SK-N-SH (cell line): ENCODE measurements around the gene PCNX1. TPM values are rescaled to one million over a fixed set of nuclear protein-coding genes. Genes with fewer than 3 reads are reported as not detected.

ENCODE experiments used
- CTCF ChIA-PET: fragments of 300-600, 350-600 bp; formaldehyde crosslinking; extraction: SDS; loops from one replicate; lab custom pipeline; 2021; lab: Yijun Ruan, JAX
- POLR2A ChIA-PET: fragments of 350-600 bp; sonication (Branson Sonifier 250); formaldehyde crosslinking; extraction: SDS; loops from one replicate; lab custom pipeline; 2020; ENCODE audit warnings: antibody characterized with exemption, inconsistent platforms; lab: Yijun Ruan, JAX
- DNase-seq: peaks from one replicate; pipeline ENCODE4 v3.0.0; 2012
- H2AFZ ChIP-seq: fragments of 200-600 bp; sonication (generic); 2 replicates; pipeline ENCODE4 v1.8.1; 2016; ENCODE audit warnings: antibody characterized with exemption, mild to moderate bottlenecking, low read depth
- H3F3A ChIP-seq: fragments of 200-600 bp; sonication (generic); replicated peaks from 2 replicates; pipeline ENCODE3; 2016; ENCODE audit warnings: antibody characterized with exemption, mild to moderate bottlenecking; ENCODE audit not compliant: insufficient read depth
- H3K27ac ChIP-seq, 2 experiments: fragments of 200-500 bp in 1 of 2; fragments of 200-600 bp in 1 of 2; sonication (Bioruptor generic) in 1 of 2; sonication (generic), shearing (Covaris generic) in 1 of 2; 2 replicates each; pipeline versions ENCODE4 v1.5.1 to v1.6.1; 2014 to 2016; ENCODE audit warnings: low read depth in 2 of 2, inconsistent platforms in 1 of 2, low read length in 1 of 2, mild to moderate bottlenecking in 1 of 2, mixed read lengths in 1 of 2
- H3K27me3 ChIP-seq: fragments of 200-600 bp; sonication (generic), shearing (Covaris generic); 2 replicates; pipeline ENCODE4 v1.6.1; 2016; ENCODE audit warnings: mixed run types; ENCODE audit not compliant: insufficient read depth
- H3K36me3 ChIP-seq, 2 experiments: fragments of 200-500 bp in 1 of 2; fragments of 200-600 bp in 1 of 2; sonication (Bioruptor generic) in 1 of 2; sonication (generic) in 1 of 2; replicated peaks in 1 of 2; 2 replicates each; pipeline versions ENCODE3 to v1.5.1; 2014 to 2016; ENCODE audit warnings: low read length in 1 of 2, mild to moderate bottlenecking in 1 of 2; ENCODE audit not compliant: insufficient read depth in 2 of 2, control insufficient read depth in 1 of 2
- H3K4me1 ChIP-seq, 2 experiments: fragments of 200-500 bp in 1 of 2; fragments of 200-600 bp in 1 of 2; sonication (Bioruptor generic) in 1 of 2; sonication (generic), shearing (Covaris generic) in 1 of 2; 2 replicates each; pipeline versions ENCODE4 v1.5.1 to v1.6.1; 2014 to 2016; ENCODE audit warnings: low read depth in 1 of 2, low read length in 1 of 2, mixed run types in 1 of 2; ENCODE audit not compliant: insufficient read depth in 2 of 2, control insufficient read depth in 1 of 2
- H3K4me2 ChIP-seq: fragments of 200-600 bp; sonication (generic), shearing (Covaris generic); 2 replicates; pipeline ENCODE4 v1.6.1; 2017; ENCODE audit warnings: mixed run types
- H3K4me3 ChIP-seq, 2 experiments: fragments of 200-500 bp in 1 of 2; fragments of 200-600 bp in 1 of 2; sonication (Bioruptor generic) in 1 of 2; sonication (generic), shearing (Covaris generic) in 1 of 2; 2 replicates each; pipeline versions ENCODE4 v1.5.1 to v1.8.1; 2014 to 2016; ENCODE audit warnings: low read depth in 2 of 2, inconsistent platforms in 1 of 2, low read length in 1 of 2, mild to moderate bottlenecking in 1 of 2, mixed read lengths in 1 of 2, moderate library complexity in 1 of 2
- H3K79me2 ChIP-seq: fragments of 200-600 bp; sonication (generic); 2 replicates; pipeline ENCODE4 v1.8.1; 2017; ENCODE audit warnings: mild to moderate bottlenecking; ENCODE audit not compliant: insufficient read depth
- H3K9ac ChIP-seq: fragments of 200-600 bp; sonication (generic); 2 replicates; pipeline ENCODE4 v1.6.1; 2017; ENCODE audit warnings: mixed run types
- H3K9me2 ChIP-seq: fragments of 200-600 bp; sonication (generic); 2 replicates; pipeline ENCODE4 v1.6.1; 2017; ENCODE audit warnings: mixed run types
- H3K9me3 ChIP-seq: fragments of 200-600 bp; sonication (generic); 2 replicates; pipeline ENCODE4 v1.6.1; 2017; ENCODE audit warnings: mixed run types, mild to moderate bottlenecking, moderate library complexity
- H4K20me1 ChIP-seq: fragments of 200-600 bp; sonication (generic); 2 replicates; pipeline ENCODE4 v1.6.1; 2017; ENCODE audit warnings: mild to moderate bottlenecking, mixed run types; ENCODE audit not compliant: insufficient read depth
- CHD2 ChIP-seq: fragments of 150-350 bp; IDR thresholded peaks from 2 replicates; pipeline ENCODE4 v1.6.1; 2018; ENCODE audit warnings: low read length; ENCODE audit not compliant: partially characterized antibody
- ELF1 ChIP-seq: IDR thresholded peaks from 2 replicates; pipeline ENCODE4 v1.4.0; 2012
- FOSL2 ChIP-seq: IDR thresholded peaks from 2 replicates; pipeline ENCODE4 v1.4.0; 2012; ENCODE audit warnings: low read depth, mild to moderate bottlenecking, moderate library complexity, borderline replicate concordance
- GATA2 ChIP-seq: sonication (generic); formaldehyde crosslinking; IDR thresholded peaks from 2 replicates; pipeline ENCODE4 v1.5.0; 2020; ENCODE audit warnings: mild to moderate bottlenecking, missing genetic modification reagents
- IRF3 ChIP-seq: fragments of 150-350 bp; IDR thresholded peaks from 2 replicates; pipeline ENCODE4 v1.6.1; 2016; ENCODE audit warnings: mild to moderate bottlenecking, low read depth, low read length
- MAX ChIP-seq: IDR thresholded peaks from 2 replicates; pipeline ENCODE4 v1.4.0; 2012; ENCODE audit warnings: low read depth
- POLR2AphosphoS5 ChIP-seq: IDR thresholded peaks from 2 replicates; pipeline ENCODE4 v1.6.1; 2012; ENCODE audit warnings: low read depth, low read length
- RAD21 ChIP-seq: IDR thresholded peaks from 2 replicates; pipeline ENCODE4 v1.6.1; 2012; ENCODE audit warnings: mild to moderate bottlenecking, low read length
- RCOR1 ChIP-seq: fragments of 150-350 bp; IDR thresholded peaks from 2 replicates; pipeline ENCODE4 v1.6.1; 2017; ENCODE audit warnings: antibody characterized with exemption, low read length
- RXRA ChIP-seq: IDR thresholded peaks from 2 replicates; pipeline ENCODE4 v1.4.0; 2012; ENCODE audit warnings: low read depth, mild to moderate bottlenecking, borderline replicate concordance
- SMC3 ChIP-seq: IDR thresholded peaks from 2 replicates; pipeline ENCODE4 v1.6.1; 2012; ENCODE audit warnings: low read depth, low read length, improper control_type of control experiment
- TCF12 ChIP-seq: IDR thresholded peaks from 2 replicates; pipeline ENCODE4 v1.4.0; 2012
- USF1 ChIP-seq: IDR thresholded peaks from 2 replicates; pipeline ENCODE4 v1.4.0; 2012; ENCODE audit warnings: low read depth, borderline replicate concordance
- WGBS: methylation state at CpG from one replicate; pipeline ENCODE4 v1.1.6; 2017; ENCODE audit warnings: low lambda C conversion rate; 5-methylcytosine and 5-hydroxymethylcytosine counted together
- polyA plus RNA-seq, 3 experiments: library from polyadenylated mRNA; depleted of rRNA; stranded (reverse); fragments of >200 nt; gene quantifications; 2 replicates each; pipeline ENCODE4 v1.2.3, GENCODE V29; 2012
- TF ChIP-seq, protein P1 (sequence below): fragments of 200-600 bp; sonication (generic); IDR thresholded peaks from 2 replicates; pipeline ENCODE4 v1.6.1; 2017; ENCODE audit warnings: antibody characterized with exemption, mild to moderate bottlenecking, moderate library complexity
- TF ChIP-seq, protein P2 (sequence below): IDR thresholded peaks from 2 replicates; pipeline ENCODE4; 2012

The PCNX1 gene
- polyA plus RNA-seq, 1 of the 3 experiments (the other 2 are of a cell fraction), result 9.4 TPM

DNA sequence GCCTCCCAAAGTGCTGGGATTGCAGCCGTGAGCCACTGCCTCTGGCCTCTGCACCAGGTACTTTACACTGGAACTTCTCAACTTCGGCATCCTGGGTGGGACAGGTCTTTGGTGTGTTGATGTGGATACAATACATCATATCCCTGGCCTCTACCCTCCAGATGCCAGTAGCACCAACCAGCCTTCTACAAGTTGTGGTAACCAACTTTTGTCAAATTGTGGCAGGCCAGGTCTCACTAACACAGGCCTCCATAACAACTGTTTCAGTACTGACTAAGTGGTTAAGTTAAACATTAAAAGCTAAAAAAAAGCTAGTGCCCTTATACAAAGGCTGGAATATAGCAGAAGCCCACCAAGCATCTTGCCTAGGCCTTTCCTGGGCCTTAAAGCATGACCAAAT is 232.9 kb downstream of the PCNX1 start:
- Histone ChIP-seq H3K4me1 (peaks cover 4 to 13% of the 10 kb centered on the region in 2 experiments; a peak in 2 of 4 replicates), H3K36me3 (no peaks in the 10 kb centered on the region), H2AFZ (no peak overlapping the region), H3K79me2 (no peaks in the 10 kb centered on the region), H3K4me2 (no peak overlapping the region), H3K9me2 (no peaks in the 10 kb centered on the region), H3K9me3 (no peaks in the 10 kb centered on the region), H3K9ac (no peak overlapping the region), H3K27me3 (no peaks in the 10 kb centered on the region), H3F3A (peaks cover 22% of the 10 kb centered on the region), H4K20me1 (no peaks in the 10 kb centered on the region), H3K27ac (no peak overlapping the region), H3K4me3 (no peak overlapping the region)
- 90% methylated on average over 2 of the region's 2 CpGs for WGBS
- DNase-seq, result no peak
- TF ChIP-seq TCF12 (no peak), RXRA (no peak), FOSL2 (no peak), MAX (no peak), USF1 (no peak), ELF1 (no peak), GATA2 (CRISPR knock-in tag) (no peak), CHD2 (no peak), RCOR1 (no peak), SMC3 (no peak), IRF3 (no peak), RAD21 (no peak), POLR2AphosphoS5 (no peak)
- TF ChIP-seq, protein P1, sequence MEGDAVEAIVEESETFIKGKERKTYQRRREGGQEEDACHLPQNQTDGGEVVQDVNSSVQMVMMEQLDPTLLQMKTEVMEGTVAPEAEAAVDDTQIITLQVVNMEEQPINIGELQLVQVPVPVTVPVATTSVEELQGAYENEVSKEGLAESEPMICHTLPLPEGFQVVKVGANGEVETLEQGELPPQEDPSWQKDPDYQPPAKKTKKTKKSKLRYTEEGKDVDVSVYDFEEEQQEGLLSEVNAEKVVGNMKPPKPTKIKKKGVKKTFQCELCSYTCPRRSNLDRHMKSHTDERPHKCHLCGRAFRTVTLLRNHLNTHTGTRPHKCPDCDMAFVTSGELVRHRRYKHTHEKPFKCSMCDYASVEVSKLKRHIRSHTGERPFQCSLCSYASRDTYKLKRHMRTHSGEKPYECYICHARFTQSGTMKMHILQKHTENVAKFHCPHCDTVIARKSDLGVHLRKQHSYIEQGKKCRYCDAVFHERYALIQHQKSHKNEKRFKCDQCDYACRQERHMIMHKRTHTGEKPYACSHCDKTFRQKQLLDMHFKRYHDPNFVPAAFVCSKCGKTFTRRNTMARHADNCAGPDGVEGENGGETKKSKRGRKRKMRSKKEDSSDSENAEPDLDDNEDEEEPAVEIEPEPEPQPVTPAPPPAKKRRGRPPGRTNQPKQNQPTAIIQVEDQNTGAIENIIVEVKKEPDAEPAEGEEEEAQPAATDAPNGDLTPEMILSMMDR, result no peak
- TF ChIP-seq, protein P2, sequence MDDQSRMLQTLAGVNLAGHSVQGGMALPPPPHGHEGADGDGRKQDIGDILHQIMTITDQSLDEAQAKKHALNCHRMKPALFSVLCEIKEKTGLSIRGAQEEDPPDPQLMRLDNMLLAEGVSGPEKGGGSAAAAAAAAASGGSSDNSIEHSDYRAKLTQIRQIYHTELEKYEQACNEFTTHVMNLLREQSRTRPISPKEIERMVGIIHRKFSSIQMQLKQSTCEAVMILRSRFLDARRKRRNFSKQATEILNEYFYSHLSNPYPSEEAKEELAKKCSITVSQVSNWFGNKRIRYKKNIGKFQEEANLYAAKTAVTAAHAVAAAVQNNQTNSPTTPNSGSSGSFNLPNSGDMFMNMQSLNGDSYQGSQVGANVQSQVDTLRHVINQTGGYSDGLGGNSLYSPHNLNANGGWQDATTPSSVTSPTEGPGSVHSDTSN, result no peak
- ChIA-PET CTCF (interaction anchor here (1.0 to 15.9 kb wide), 8 partner anchors 13 to 715 kb away, joined by 3 to 198 read pairs (median 4); partner anchors contain the start of gene SIPA1L1), POLR2A (no interaction called here)
